IMR-90 (cell line): Measurements from ENCODE around the gene AAK1. TPM values are rescaled to one million over a fixed set of nuclear protein-coding genes. Genes with fewer than 3 reads are reported as not detected.

Source experiments
- ATAC-seq: fragments of 200-7000 bp; cut with Tn5 transposase; 2 replicates; pipeline ENCODE4 v1.9.1; 2020; ENCODE audit warnings: low read depth, mild to moderate bottlenecking, moderate library complexity
- BruUV-seq: library from RNA; stranded (reverse); fragments of 400-500 nt; replicated peaks from 2 replicates; lab custom pipeline; 2021; lab: Mats Ljungman, UMichigan
- CTCF ChIA-PET: fragments of 300-600 bp; formaldehyde crosslinking; extraction: SDS; loops from one replicate; lab custom pipeline; 2021; ENCODE audit warnings: antibody characterized with exemption; lab: Yijun Ruan, JAX
- POLR2A ChIA-PET: fragments of 300-600 bp; sonication (Branson Sonifier 250); formaldehyde crosslinking; loops from one replicate; lab custom pipeline; 2022; ENCODE audit warnings: antibody characterized with exemption; ENCODE audit not compliant: unreplicated experiment; lab: Charles Lee
- DNase-seq: peaks from one replicate; pipeline ENCODE4 v3.0.0; 2013
- H2AFZ ChIP-seq: replicated peaks from 2 replicates; pipeline ENCODE3; 2013; ENCODE audit warnings: low read length, mild to moderate bottlenecking; ENCODE audit not compliant: poor library complexity
- H2AK5ac ChIP-seq: 2 replicates; pipeline ENCODE4 v1.6.1; 2013; ENCODE audit warnings: low read depth, low read length, inconsistent platforms
- H2AK9ac ChIP-seq: replicated peaks from 2 replicates; pipeline ENCODE3; 2013; ENCODE audit warnings: mild to moderate bottlenecking, low read depth, low read length, moderate library complexity; ENCODE audit not compliant: poor library complexity
- H2BK120ac ChIP-seq: 2 replicates; pipeline ENCODE4 v1.6.1; 2013; ENCODE audit warnings: low read depth, low read length, inconsistent platforms
- H2BK15ac ChIP-seq: 3 replicates; pipeline ENCODE4 v1.6.1; 2013; ENCODE audit warnings: low read depth, low read length, inconsistent platforms
- H2BK20ac ChIP-seq: 2 replicates; pipeline ENCODE4 v1.6.1; 2013; ENCODE audit warnings: low read depth, mild to moderate bottlenecking, inconsistent platforms, low read length, moderate library complexity
- H2BK5ac ChIP-seq: 2 replicates; pipeline ENCODE4 v1.6.1; 2013; ENCODE audit warnings: mild to moderate bottlenecking, low read depth, low read length, inconsistent platforms; ENCODE audit not compliant: poor library complexity, severe bottlenecking
- H3K14ac ChIP-seq: replicated peaks from 2 replicates; pipeline ENCODE4 v1.6.1; 2013; ENCODE audit warnings: low read depth, low read length, inconsistent platforms
- H3K18ac ChIP-seq: 2 replicates; pipeline ENCODE4 v1.6.1; 2013; ENCODE audit warnings: low read depth, low read length, control low read depth
- H3K23ac ChIP-seq: 2 replicates; pipeline ENCODE4 v1.6.1; 2013; ENCODE audit warnings: low read depth, low read length, inconsistent platforms
- H3K27ac ChIP-seq: 2 replicates; pipeline ENCODE4 v1.5.1; 2013; ENCODE audit warnings: mild to moderate bottlenecking, control low read depth, low read length; ENCODE audit not compliant: insufficient read depth
- H3K27me3 ChIP-seq: 2 replicates; pipeline ENCODE4 v1.6.1; 2013; ENCODE audit warnings: low read length; ENCODE audit not compliant: control insufficient read depth, insufficient read depth
- H3K36me3 ChIP-seq: 2 replicates; pipeline ENCODE4 v1.6.1; 2013; ENCODE audit warnings: low read length, mixed read lengths; ENCODE audit not compliant: control insufficient read depth, insufficient read depth
- H3K4ac ChIP-seq: 2 replicates; pipeline ENCODE4 v1.6.1; 2013; ENCODE audit warnings: low read depth, low read length, inconsistent platforms
- H3K4me1 ChIP-seq: 2 replicates; pipeline ENCODE4 v1.6.1; 2013; ENCODE audit warnings: low read length, mixed read lengths; ENCODE audit not compliant: control insufficient read depth, insufficient read depth
- H3K4me2 ChIP-seq: 2 replicates; pipeline ENCODE4 v1.6.1; 2013; ENCODE audit warnings: low read depth, mild to moderate bottlenecking, control low read depth, low read length, moderate library complexity
- H3K4me3 ChIP-seq: 2 replicates; pipeline ENCODE4 v1.5.1; 2013; ENCODE audit warnings: low read depth, mild to moderate bottlenecking, control low read depth, low read length, moderate library complexity; ENCODE audit not compliant: insufficient read depth
- H3K56ac ChIP-seq: 2 replicates; pipeline ENCODE4 v1.6.1; 2013; ENCODE audit warnings: low read length, inconsistent platforms; ENCODE audit not compliant: insufficient read depth; ENCODE audit errors: extremely low read depth
- H3K79me1 ChIP-seq, 2 experiments: 2 replicates each; pipeline ENCODE4 v1.6.1; 2013; ENCODE audit warnings: low read length in 2 of 2, inconsistent platforms in 1 of 2, low read depth in 1 of 2
- H3K9ac ChIP-seq: 2 replicates; pipeline ENCODE4 v1.6.1; 2013; ENCODE audit warnings: low read depth, low read length, control low read depth
- H3K9me1 ChIP-seq: 2 replicates; pipeline ENCODE4 v1.6.1; 2013; ENCODE audit warnings: low read length, inconsistent platforms; ENCODE audit not compliant: insufficient read depth
- H3K9me3 ChIP-seq: 2 replicates; pipeline ENCODE4 v1.6.1; 2013; ENCODE audit warnings: low read length; ENCODE audit not compliant: control insufficient read depth, insufficient read depth
- H4K20me1 ChIP-seq: 2 replicates; pipeline ENCODE4 v1.6.1; 2013; ENCODE audit warnings: low read length, inconsistent platforms; ENCODE audit not compliant: insufficient read depth
- H4K5ac ChIP-seq: 2 replicates; pipeline ENCODE4 v1.6.1; 2013; ENCODE audit warnings: mild to moderate bottlenecking, low read depth, low read length, control low read depth
- H4K8ac ChIP-seq, 2 experiments: 2 replicates each; pipeline ENCODE4 v1.6.1; 2013; ENCODE audit warnings: low read depth in 2 of 2, low read length in 2 of 2, control low read depth in 1 of 2, inconsistent platforms in 1 of 2
- H4K91ac ChIP-seq: 2 replicates; pipeline ENCODE4 v1.6.1; 2013; ENCODE audit warnings: low read depth, low read length, inconsistent platforms; ENCODE audit not compliant: insufficient read depth
- BHLHE40 ChIP-seq: fragments of 150-350 bp; IDR thresholded peaks from 2 replicates; pipeline ENCODE4 v1.6.1; 2016; ENCODE audit warnings: mild to moderate bottlenecking, low read depth, low read length
- WGBS, 2 experiments: methylation state at CpG; one replicate each; pipeline versions ENCODE4 v1.1.5 to v1.1.7; 2013; ENCODE audit warnings: missing lambda C conversion rate in 2 of 2; ENCODE audit not compliant: insufficient read length in 1 of 2; ENCODE audit errors: extremely low coverage in 2 of 2; 5-methylcytosine and 5-hydroxymethylcytosine counted together
- dilution Hi-C: fragments of 300-500 bp; cut with HindIII; formaldehyde crosslinking; loops from one replicate; pipeline ENCODE4 v1.14.3; 2018; ENCODE audit warnings: low sequenced_read_pairs; ENCODE audit not compliant: unreplicated experiment
- in situ Hi-C: fragments of 300-500 bp; cut with MboI; formaldehyde crosslinking; loops from 3 replicates; pipeline ENCODE4 v1.14.3; 2019; ENCODE audit warnings: low sequenced_read_pairs, inconsistent platforms, mixed read lengths
- intact Hi-C: fragments of 100-400 bp; cut with micrococcal nuclease; formaldehyde crosslinking; loops from 2 replicates; pipeline ENCODE4 v1.10.0; 2022
- polyA plus RNA-seq, 3 experiments: library from polyadenylated mRNA; depleted of rRNA; stranded (reverse); fragments of >200 nt; gene quantifications; 2 replicates each; pipeline ENCODE4 v1.2.3, GENCODE V29; 2012; ENCODE audit warnings: low replicate concordance in 1 of 3
- total RNA-seq: library from RNA; depleted of rRNA; stranded (reverse); fragments of >200 nt; gene quantifications from 2 replicates; pipeline ENCODE4 v1.2.3, GENCODE V29; 2012

Gene AAK1
- total and polyA plus RNA-seq, 2 of the 4 experiments (the other 2 are of a cell fraction): 21.9 to 26.5 TPM

DNA sequence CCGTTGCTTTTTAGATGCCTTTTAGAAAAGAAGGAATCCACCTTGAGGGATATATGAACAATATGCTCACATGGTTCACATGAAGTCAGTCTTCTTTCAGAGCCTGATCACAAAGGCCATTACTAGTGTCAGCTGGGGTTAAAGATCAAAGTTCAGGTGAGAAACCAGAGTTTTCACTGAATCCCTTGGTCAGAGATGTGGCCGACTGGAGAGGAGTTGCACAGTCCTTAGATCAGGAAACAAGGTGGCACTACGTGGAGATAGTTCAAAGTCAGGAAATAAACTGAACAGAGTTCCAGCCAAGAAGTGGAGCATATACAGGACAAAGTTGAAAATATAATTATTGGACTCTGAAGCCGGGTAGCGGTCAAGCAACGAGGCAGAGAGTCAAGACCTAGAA lies 54.6 kb downstream of the AAK1 start:
- H3K4me1 ChIP-seq: peaks cover 9% of the 10 kb centered on the region
- ATAC-seq: no peak
- TF ChIP-seq BHLHE40: no peak

More for the DNA sequence above, 54.6 kb downstream of the AAK1 start:
- in situ Hi-C loops: no loop called here
- Histone ChIP-seq H3K56ac (no peak overlapping the region), H4K8ac (no peak overlapping the region), H3K23ac (no peak overlapping the region), H3K36me3 (no peaks in the 10 kb centered on the region; the same call in 1 of the 2 replicates), H3K14ac (no peak overlapping the region), H3K4me2 (no peak overlapping the region), H3K27ac (no peak overlapping the region), H4K91ac (no peak overlapping the region), H4K5ac (no peak overlapping the region), H4K20me1 (peaks cover 64% of the 10 kb centered on the region), H2AK5ac (no peak overlapping the region), H2BK20ac (no peak overlapping the region), H2AFZ (no peak overlapping the region), H3K4me3 (no peak overlapping the region), H3K9ac (no peak overlapping the region), H3K18ac (no peak overlapping the region), H3K79me1 (peaks cover 51 to 73% of the 10 kb centered on the region in 2 experiments), H3K4ac (no peak overlapping the region), H3K9me1 (peaks cover 21% of the 10 kb centered on the region), H3K9me3 (no peaks in the 10 kb centered on the region), H2BK5ac (no peak overlapping the region), H2BK120ac (no peak overlapping the region), H2AK9ac (no peak overlapping the region), H3K27me3 (no peaks in the 10 kb centered on the region), H2BK15ac (no peak overlapping the region)
- WGBS, 2 experiments: 100% methylated on average over 3 of the region's 6 CpGs; no CpG with 5 or more reads in 1 of the 2 experiments
- ChIA-PET POLR2A (no interaction called here), CTCF (no interaction called here)
- dilution Hi-C loops: no loop called here
- intact Hi-C loops: no loop called here
- no peak for DNase-seq
- no TSS peak for BruUV-seq
